Breast epithelium (tissue), 4 donors: Measurements from ENCODE around the gene ZNF536. TPM values are rescaled to one million over a fixed set of nuclear protein-coding genes. Genes with fewer than 3 reads are reported as not detected.

Source experiments
- DNase-seq, 2 donors: peaks; one replicate each; pipeline ENCODE4 v3.0.0-alpha.2; 2019; ENCODE audit warnings: low spot score in 2 of 2
- H3K27ac ChIP-seq, 2 donors: fragments of 200-600 bp; sonication (generic) in 1 of 2; one replicate each; pipeline ENCODE4 v1.5.1; 2016 to 2019; ENCODE audit warnings: mild to moderate bottlenecking in 1 of 2
- H3K27me3 ChIP-seq, 2 donors: fragments of 200-600 bp; sonication (generic) in 1 of 2; one replicate each; pipeline versions ENCODE4 v1.5.1 to v1.6.0; 2017 to 2019; ENCODE audit warnings: control low read depth in 1 of 2, mild to moderate bottlenecking in 1 of 2
- H3K36me3 ChIP-seq: fragments of 200-600 bp; one replicate; pipeline ENCODE4 v1.5.1; 2019
- H3K4me1 ChIP-seq, 2 donors: fragments of 200-600 bp; sonication (generic); one replicate each; pipeline ENCODE4 v1.5.1; 2016 to 2019; ENCODE audit warnings: control low read depth in 1 of 2
- H3K4me3 ChIP-seq, 3 donors: fragments of 200-600 bp; sonication (generic); 1 replicate in 2 of 3; 2 replicates in 1 of 3; pipeline ENCODE4 v1.5.1; 2016 to 2019; ENCODE audit warnings: mild to moderate bottlenecking in 3 of 3, moderate library complexity in 2 of 3
- H3K9me3 ChIP-seq, 2 donors: fragments of 200-600 bp; sonication (generic) in 1 of 2; one replicate each; pipeline ENCODE4 v1.5.1; 2016 to 2019; ENCODE audit warnings: control low read depth in 1 of 2
- POLR2A ChIP-seq: fragments of 450-650 bp; IDR thresholded peaks from one replicate; pipeline ENCODE4 v1.6.1; 2016; ENCODE audit warnings: antibody characterized with exemption, mild to moderate bottlenecking, moderate library complexity
- POLR2AphosphoS5 ChIP-seq, 3 donors: sonication (generic); formaldehyde crosslinking; IDR thresholded peaks; one replicate each; pipeline ENCODE4 v1.6.1; 2017; ENCODE audit warnings: antibody characterized with exemption in 3 of 3
- intact Hi-C: fragments of 100-400 bp; cut with DNase I; formaldehyde crosslinking; loops from one replicate; pipeline ENCODE4 v1.15.1; 2023; ENCODE audit warnings: low total_unique reads
- total RNA-seq, 3 donors: library from RNA; depleted of rRNA; stranded (reverse); fragments of >200 nt; gene quantifications; one replicate each; pipeline ENCODE4 v1.1.0, GENCODE V29; 2016
- TF ChIP-seq, protein P1 (sequence below), 3 donors: fragments of 450-650 bp; IDR thresholded peaks; one replicate each; pipeline ENCODE4 v1.5.1; 2016 to 2017; ENCODE audit warnings: antibody characterized with exemption in 3 of 3, mild to moderate bottlenecking in 3 of 3, moderate library complexity in 3 of 3

Gene ZNF536
- total RNA-seq, 3 donors from 2014 or later: under 0.01 to 0.15 TPM; not detected in 1

DNA sequence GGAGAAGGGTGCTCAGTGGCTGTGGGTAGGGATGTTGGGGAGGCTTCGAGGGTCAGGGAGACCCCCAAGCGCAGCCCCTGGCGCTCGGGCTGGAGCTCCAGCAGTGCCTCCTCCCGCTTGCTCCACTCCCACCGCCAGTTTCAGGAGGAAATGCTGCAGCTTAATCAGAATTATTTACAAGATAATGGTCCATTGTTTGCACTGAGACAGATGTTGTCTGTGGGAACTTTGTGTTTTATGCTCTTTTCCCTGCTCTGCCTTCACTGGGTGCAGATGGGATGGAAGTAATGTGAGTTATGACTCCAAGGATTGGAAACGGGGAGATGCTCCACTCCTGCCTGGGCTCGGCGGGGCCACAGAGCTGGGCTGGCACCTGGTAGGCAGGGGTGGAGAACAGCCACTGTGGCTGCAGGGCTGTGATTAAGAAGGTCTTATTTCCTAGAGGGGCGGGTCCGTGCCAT, 192.4 kb downstream of the ZNF536 start:
- Histone ChIP-seq H3K27ac (no peak overlapping the region), H3K9me3 (no peaks in the 10 kb centered on the region), H3K4me1 (no peaks in the 10 kb centered on the region), H3K36me3 (no peaks in the 10 kb centered on the region), H3K4me3 (no peak overlapping the region), H3K27me3 (peaks cover 0 to 20% of the 10 kb centered on the region in 2 donors)
- intact Hi-C loops: no loop called here
- TF ChIP-seq, protein P1, sequence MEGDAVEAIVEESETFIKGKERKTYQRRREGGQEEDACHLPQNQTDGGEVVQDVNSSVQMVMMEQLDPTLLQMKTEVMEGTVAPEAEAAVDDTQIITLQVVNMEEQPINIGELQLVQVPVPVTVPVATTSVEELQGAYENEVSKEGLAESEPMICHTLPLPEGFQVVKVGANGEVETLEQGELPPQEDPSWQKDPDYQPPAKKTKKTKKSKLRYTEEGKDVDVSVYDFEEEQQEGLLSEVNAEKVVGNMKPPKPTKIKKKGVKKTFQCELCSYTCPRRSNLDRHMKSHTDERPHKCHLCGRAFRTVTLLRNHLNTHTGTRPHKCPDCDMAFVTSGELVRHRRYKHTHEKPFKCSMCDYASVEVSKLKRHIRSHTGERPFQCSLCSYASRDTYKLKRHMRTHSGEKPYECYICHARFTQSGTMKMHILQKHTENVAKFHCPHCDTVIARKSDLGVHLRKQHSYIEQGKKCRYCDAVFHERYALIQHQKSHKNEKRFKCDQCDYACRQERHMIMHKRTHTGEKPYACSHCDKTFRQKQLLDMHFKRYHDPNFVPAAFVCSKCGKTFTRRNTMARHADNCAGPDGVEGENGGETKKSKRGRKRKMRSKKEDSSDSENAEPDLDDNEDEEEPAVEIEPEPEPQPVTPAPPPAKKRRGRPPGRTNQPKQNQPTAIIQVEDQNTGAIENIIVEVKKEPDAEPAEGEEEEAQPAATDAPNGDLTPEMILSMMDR (IDR thresholded peaks at IDR 0.05): no peak
- no peak for TF ChIP-seq POLR2AphosphoS5 (IDR thresholded peaks at IDR 0.05)
- TF ChIP-seq POLR2A: no peak
- no peak for DNase-seq

DNA sequence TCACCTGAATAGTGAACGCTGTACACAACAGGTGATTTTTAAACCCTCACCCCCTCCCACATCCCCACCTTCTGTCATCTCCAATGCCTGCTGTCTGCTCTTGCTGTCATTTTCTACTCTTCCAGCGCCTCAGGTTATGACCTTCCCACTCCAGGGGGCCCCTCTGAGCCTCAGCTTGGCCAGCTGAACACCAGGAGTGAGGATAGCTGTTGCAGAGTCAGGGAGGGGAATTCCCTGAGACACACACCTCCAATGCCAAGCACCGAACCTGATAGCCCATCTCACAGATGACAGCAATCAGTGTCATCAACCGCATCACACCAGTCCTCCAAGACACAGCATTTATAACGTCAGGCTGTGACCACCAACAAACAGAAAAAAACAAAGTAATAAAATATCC, 193.5 kb downstream of the ZNF536 start:
- Histone ChIP-seq H3K27ac (no peak overlapping the region), H3K4me3 (no peak overlapping the region), H3K9me3 (no peaks in the 10 kb centered on the region), H3K27me3 (peaks cover 0 to 12% of the 10 kb centered on the region in 2 donors), H3K36me3 (no peaks in the 10 kb centered on the region), H3K4me1 (no peaks in the 10 kb centered on the region)
- intact Hi-C loops: no loop called here
- TF ChIP-seq POLR2AphosphoS5 (IDR thresholded peaks at IDR 0.05) (no peak), POLR2A (no peak)
- TF ChIP-seq, protein P1 (IDR thresholded peaks at IDR 0.05): no peak
- no peak for DNase-seq

DNA sequence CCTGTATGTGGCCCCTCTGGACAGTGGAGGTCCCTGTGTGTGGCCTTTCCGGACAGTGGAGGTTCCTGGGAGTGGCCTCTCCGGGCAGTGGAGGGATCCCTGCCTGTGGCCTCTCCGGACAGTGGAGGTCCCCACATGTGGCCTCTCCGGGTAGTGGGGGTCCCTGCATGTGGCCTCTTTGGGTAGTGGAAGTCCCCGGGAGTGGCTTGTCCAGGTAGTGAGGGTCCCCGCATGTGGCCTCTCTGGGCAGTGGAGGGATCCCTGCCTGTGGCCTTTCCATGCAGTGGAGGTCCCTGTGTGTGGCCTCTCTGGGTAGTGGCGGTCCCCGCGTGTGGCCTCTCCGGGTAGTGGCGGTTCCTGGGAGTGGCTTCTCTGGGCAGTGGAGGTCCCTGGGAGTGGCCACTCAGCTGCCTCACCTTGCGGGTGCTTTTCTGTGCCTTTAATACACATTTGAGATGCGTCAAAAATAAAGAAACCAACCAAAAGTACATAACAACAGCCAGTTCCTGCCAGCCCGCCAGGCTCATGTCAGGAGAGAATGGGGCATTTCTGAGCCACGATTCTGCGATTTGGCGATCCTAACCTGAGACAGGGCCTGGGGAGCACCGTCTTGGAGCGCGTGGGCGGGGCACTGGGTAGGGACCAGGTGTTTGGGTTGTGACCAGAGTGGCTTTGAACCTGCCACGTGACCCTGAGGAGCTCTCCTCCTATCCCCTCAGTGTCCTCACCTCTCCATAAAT, 194.7 kb downstream of the ZNF536 start:
- no peak for DNase-seq
- peaks cover 0 to 3% of the 10 kb centered on the region in 2 donors for H3K27me3 ChIP-seq
- H3K4me3 ChIP-seq: no peak overlapping the region
- H3K27ac ChIP-seq: no peak overlapping the region
- H3K36me3 ChIP-seq: no peaks in the 10 kb centered on the region
- no peaks in the 10 kb centered on the region for H3K4me1 ChIP-seq
- no peaks in the 10 kb centered on the region for H3K9me3 ChIP-seq
- intact Hi-C loops: no loop called here
- TF ChIP-seq, protein P1 (IDR thresholded peaks at IDR 0.05): no peak
- TF ChIP-seq POLR2AphosphoS5 (IDR thresholded peaks at IDR 0.05) (no peak), POLR2A (no peak)

DNA sequence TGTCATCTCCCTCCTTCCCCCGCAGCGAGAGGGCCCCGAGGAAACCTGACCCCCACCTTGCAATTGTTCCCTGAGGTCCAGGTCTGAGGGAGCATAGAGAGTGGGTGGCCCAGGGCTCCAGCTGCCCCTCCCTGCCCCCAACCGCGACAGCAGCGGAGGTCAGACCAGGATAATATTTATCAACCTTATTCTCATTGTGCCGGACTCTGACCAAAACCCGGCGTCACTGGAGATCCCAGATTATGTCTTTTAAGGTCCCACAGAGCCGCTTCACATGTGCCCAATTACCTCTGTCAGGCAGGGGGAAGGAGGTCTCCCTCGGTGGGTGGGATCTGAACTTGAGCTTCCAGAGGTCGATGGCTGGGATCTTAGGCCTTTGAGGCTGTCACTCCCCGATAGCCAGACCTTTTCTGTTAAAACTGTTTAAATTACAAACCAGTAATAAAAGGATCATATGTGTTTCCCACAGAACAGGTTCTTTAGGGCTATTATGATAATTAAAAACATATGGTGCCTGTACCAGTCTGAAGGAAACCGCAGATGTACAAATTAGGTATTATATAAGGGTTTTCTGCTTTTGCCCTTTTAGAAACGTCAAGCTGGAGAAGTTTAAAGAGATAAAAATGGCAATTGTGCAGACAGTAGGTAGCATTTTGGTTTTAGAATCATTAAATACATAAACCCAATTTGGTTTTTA, 195.5 kb downstream of the ZNF536 start:
- Histone ChIP-seq H3K4me3 (no peak overlapping the region), H3K4me1 (no peaks in the 10 kb centered on the region), H3K9me3 (no peaks in the 10 kb centered on the region), H3K27ac (no peak overlapping the region), H3K27me3 (no peaks in the 10 kb centered on the region), H3K36me3 (no peaks in the 10 kb centered on the region)
- no peak for DNase-seq
- TF ChIP-seq, protein P1 (IDR thresholded peaks at IDR 0.05): no peak
- no peak for TF ChIP-seq POLR2A
- TF ChIP-seq POLR2AphosphoS5 (IDR thresholded peaks at IDR 0.05): no peak
- intact Hi-C loops: no loop called here

DNA sequence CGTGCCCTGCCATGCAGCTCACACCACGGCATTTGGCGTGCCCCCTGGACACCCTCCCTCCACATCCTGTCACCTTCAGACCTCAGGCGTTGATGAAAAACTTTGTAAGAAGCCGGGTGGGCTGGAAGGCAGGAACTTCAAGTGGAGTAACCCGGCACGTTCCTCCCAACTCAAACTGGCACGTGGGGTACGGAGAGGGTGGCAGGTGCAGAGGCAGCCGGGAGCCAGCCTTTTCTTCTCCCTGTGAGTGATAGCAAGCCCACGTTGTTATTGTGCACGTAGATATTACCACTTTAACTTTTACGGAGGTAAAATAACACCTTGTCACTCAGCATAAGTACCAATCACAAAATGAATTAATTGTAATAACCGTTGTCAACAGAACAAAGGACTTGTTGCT, 198.0 kb downstream of the ZNF536 start:
- Histone ChIP-seq H3K27me3 (no peaks in the 10 kb centered on the region), H3K4me3 (no peak overlapping the region), H3K4me1 (no peaks in the 10 kb centered on the region), H3K27ac (no peak overlapping the region), H3K9me3 (no peaks in the 10 kb centered on the region), H3K36me3 (no peaks in the 10 kb centered on the region)
- intact Hi-C loops: no loop called here
- DNase-seq: no peak
- TF ChIP-seq POLR2A (no peak), POLR2AphosphoS5 (IDR thresholded peaks at IDR 0.05) (no peak)
- TF ChIP-seq, protein P1 (IDR thresholded peaks at IDR 0.05): no peak
